Gastrocnemius medialis (tissue), 4 donors: ENCODE measurements around the gene MIGA1. TPM values are rescaled to one million over a fixed set of nuclear protein-coding genes. Genes with fewer than 3 reads are reported as not detected.

ENCODE experiments used
- ATAC-seq, 2 donors: fragments of 150-250 bp; one replicate each; pipeline ENCODE4 v1.9.1; 2016
- DNase-seq, 2 donors: peaks; one replicate each; pipeline ENCODE4 v3.0.0-alpha.2; 2019
- H3K27ac ChIP-seq, 4 donors: fragments of 200-600 bp; sonication (generic); 1 replicate in 1 of 4; 2 replicates in 3 of 4; pipeline ENCODE4 v1.5.1; 2016 to 2018; ENCODE audit warnings: mild to moderate bottlenecking in 2 of 4, moderate library complexity in 1 of 4
- H3K27me3 ChIP-seq, 3 donors: fragments of 200-600 bp; sonication (generic) in 2 of 3; 1 replicate in 1 of 3; 2 replicates in 2 of 3; pipeline versions ENCODE4 v1.5.1 to v1.6.0; 2016 to 2019; ENCODE audit warnings: mild to moderate bottlenecking in 1 of 3, moderate library complexity in 1 of 3
- H3K36me3 ChIP-seq, 2 donors: fragments of 200-600 bp; sonication (generic) in 1 of 2; one replicate each; pipeline ENCODE4 v1.5.1; 2017 to 2018
- H3K4me1 ChIP-seq, 2 donors: fragments of 200-600 bp; sonication (generic) in 1 of 2; one replicate each; pipeline ENCODE4 v1.5.1; 2016 to 2017; ENCODE audit warnings: mild to moderate bottlenecking in 2 of 2
- H3K4me3 ChIP-seq, 4 donors: fragments of 200-600 bp; sonication (generic) in 3 of 4; 1 replicate in 1 of 4; 2 replicates in 3 of 4; pipeline ENCODE4 v1.5.1; 2016 to 2019; ENCODE audit warnings: mild to moderate bottlenecking in 2 of 4
- H3K9me3 ChIP-seq, 3 donors: fragments of 200-600 bp; sonication (generic) in 2 of 3; 1 replicate in 1 of 3; 2 replicates in 2 of 3; pipeline ENCODE4 v1.5.1; 2016 to 2019
- CTCF ChIP-seq, 5 experiments: fragments of 450-650 bp in 3 of 5; fragments of 200-600 bp in 2 of 5; sonication (generic) in 2 of 5; IDR thresholded peaks in 4 of 5; conservative IDR thresholded peaks in 1 of 5; 1 replicate in 4 of 5; 2 replicates in 1 of 5; pipeline ENCODE4 v1.5.1; 2016 to 2019; ENCODE audit warnings: antibody characterized with exemption in 5 of 5, mild to moderate bottlenecking in 3 of 5, moderate library complexity in 3 of 5
- POLR2A ChIP-seq, 2 donors: fragments of 450-650 bp; IDR thresholded peaks; one replicate each; pipeline ENCODE4 v1.6.1; 2017; ENCODE audit warnings: antibody characterized with exemption in 2 of 2, mild to moderate bottlenecking in 2 of 2, moderate library complexity in 2 of 2
- in situ Hi-C, 4 donors: fragments of 200-750 bp; cut with MboI; loops; one replicate each; pipeline versions ENCODE4 v1.15.0 to v1.8.0; 2017; ENCODE audit warnings: low sequenced_read_pairs in 4 of 4
- intact Hi-C: fragments of 100-400 bp; cut with DNase I; formaldehyde crosslinking; loops from one replicate; pipeline ENCODE4 v1.15.1; 2023; ENCODE audit warnings: low total_unique reads
- total RNA-seq, 4 donors: library from RNA; depleted of rRNA; stranded (reverse); fragments of >200 nt; gene quantifications; one replicate each; pipeline versions ENCODE4 v1.1.0 to v1.2.3, GENCODE V29; 2016

MIGA1 gene
- total RNA-seq, 4 donors from 2014 or later: 15.0 to 21.7 (median 19.2) TPM

- Histone ChIP-seq H3K27ac (no peak overlapping the region), H3K4me1 (peaks cover 0 to 3% of the 10 kb centered on the region in 2 donors), H3K4me3 (no peak overlapping the region), H3K36me3 (peaks cover 0 to 7% of the 10 kb centered on the region in 2 donors), H3K27me3 (no peaks in the 10 kb centered on the region), H3K9me3 (no peaks in the 10 kb centered on the region)
- ATAC-seq (no peak), DNase-seq (no peak)
- TF ChIP-seq CTCF (IDR thresholded peaks at IDR 0.05 in 4 of 5, conservative IDR thresholded peaks at IDR 0.05 in 1 of 5) (no peak), POLR2A (IDR thresholded peaks at IDR 0.05) (no peak)
- in situ Hi-C loops: no loop called here
- intact Hi-C loops: no loop called here
Measured at GRCh38 chr1:77866296-77866695, 86.8 kb downstream of the MIGA1 start.

GRCh38 chr1:77872645-77873044 lies 93.2 kb downstream of the MIGA1 start:
- H3K27ac ChIP-seq: no peak overlapping the region
- in situ Hi-C loops: no loop called here

GRCh38 chr1:77873461-77873860 lies 94.0 kb downstream of the MIGA1 start:
- intact Hi-C loops (no loop called here), in situ Hi-C loops (no loop called here)
- TF ChIP-seq CTCF (IDR thresholded peaks at IDR 0.05 in 4 of 5, conservative IDR thresholded peaks at IDR 0.05 in 1 of 5) (no peak), POLR2A (IDR thresholded peaks at IDR 0.05) (no peak)

More at GRCh38 chr1:77872645-77873044, 93.2 kb downstream of the MIGA1 start:
- ATAC-seq (no peak), DNase-seq (no peak)
- intact Hi-C loops: no loop called here
- Histone ChIP-seq H3K36me3 (no peaks in the 10 kb centered on the region), H3K4me3 (no peak overlapping the region), H3K9me3 (no peaks in the 10 kb centered on the region), H3K4me1 (no peaks in the 10 kb centered on the region), H3K27me3 (no peaks in the 10 kb centered on the region)
- TF ChIP-seq CTCF (IDR thresholded peaks at IDR 0.05 in 4 of 5, conservative IDR thresholded peaks at IDR 0.05 in 1 of 5): no peak

GRCh38 chr1:77874804-77875445 lies 95.5 kb downstream of the MIGA1 start:
- in situ Hi-C loops (no loop called here), intact Hi-C loops (no loop called here)
- Histone ChIP-seq H3K36me3 (no peaks in the 10 kb centered on the region), H3K4me3 (no peak overlapping the region), H3K9me3 (no peaks in the 10 kb centered on the region), H3K27me3 (no peaks in the 10 kb centered on the region), H3K27ac (no peak overlapping the region), H3K4me1 (no peaks in the 10 kb centered on the region)
- ATAC-seq (no peak), DNase-seq (no peak)
- no peak for TF ChIP-seq CTCF (IDR thresholded peaks at IDR 0.05 in 4 of 5, conservative IDR thresholded peaks at IDR 0.05 in 1 of 5)

More at GRCh38 chr1:77873461-77873860, 94.0 kb downstream of the MIGA1 start:
- Histone ChIP-seq H3K27ac (no peak overlapping the region), H3K4me1 (no peaks in the 10 kb centered on the region), H3K36me3 (no peaks in the 10 kb centered on the region), H3K9me3 (no peaks in the 10 kb centered on the region), H3K27me3 (no peaks in the 10 kb centered on the region), H3K4me3 (no peak overlapping the region)
- no peak for DNase-seq
- ATAC-seq: no peak

GRCh38 chr1:77876884-77877283 lies 97.4 kb downstream of the MIGA1 start:
- Histone ChIP-seq H3K36me3 (no peaks in the 10 kb centered on the region), H3K27ac (no peak overlapping the region), H3K27me3 (no peaks in the 10 kb centered on the region), H3K4me3 (no peak overlapping the region), H3K9me3 (no peaks in the 10 kb centered on the region), H3K4me1 (no peaks in the 10 kb centered on the region)
- no peak for DNase-seq
- ATAC-seq: no peak
- intact Hi-C loops: no loop called here
- in situ Hi-C loops: no loop called here
- TF ChIP-seq CTCF (IDR thresholded peaks at IDR 0.05 in 4 of 5, conservative IDR thresholded peaks at IDR 0.05 in 1 of 5): no peak
- no peak for TF ChIP-seq POLR2A (IDR thresholded peaks at IDR 0.05)
